ENCODE measurements around the gene MYOM1. TPM values are rescaled to one million over a fixed set of nuclear protein-coding genes. Genes with fewer than 3 reads are reported as not detected.

MYOM1 gene
- total RNA-seq, 1 experiment from 2014 or later: 0.92 TPM

- Histone ChIP-seq H3K27ac (ENCODE audit: low read length) (no peak overlapping the region), H3K27me3 (ENCODE audit: control insufficient read depth, insufficient read depth, low read length) (no peaks in the 10 kb centered on the region), H3K4me1 (ENCODE audit: control insufficient read depth, insufficient read depth, low read length) (no peaks in the 10 kb centered on the region), H3K9me3 (ENCODE audit: control insufficient read depth, insufficient read depth, low read depth, low read length) (no peaks in the 10 kb centered on the region), H3K4me3 (ENCODE audit: low read depth in 2 of 2, low read length in 2 of 2) (no peak overlapping the region), H3K36me3 (ENCODE audit: control insufficient read depth, insufficient read depth, low read length) (no peaks in the 10 kb centered on the region)
- intact Hi-C loops (cut with micrococcal nuclease; ENCODE audit: unreplicated experiment) (no loop called here), in situ Hi-C loops (cut with HindIII; ENCODE audit: low pct_unique_long_range_greater_than_20kb, low sequenced_read_pairs) (no loop called here)
- ATAC-seq (no peak), DNase-seq (ENCODE audit: low read depth, low spot score) (no peak)
- BruUV-seq (replicated peaks): no TSS peak
- CTCF ChIA-PET: no interaction called here
- POLR2A ChIA-PET: no interaction called here
- TF ChIP-seq SIN3A (IDR thresholded peaks at IDR 0.05; ENCODE audit: borderline replicate concordance, insufficient read depth, low read depth, low read length) (no peak), CTCF (IDR thresholded peaks at IDR 0.05) (no peak), TCF7L2 (IDR thresholded peaks at IDR 0.05; ENCODE audit: low read depth, low read length) (no peak), POLR2AphosphoS5 (IDR thresholded peaks at IDR 0.05; ENCODE audit: low read depth, low read length) (no peak)
- TF ChIP-seq, protein P1, sequence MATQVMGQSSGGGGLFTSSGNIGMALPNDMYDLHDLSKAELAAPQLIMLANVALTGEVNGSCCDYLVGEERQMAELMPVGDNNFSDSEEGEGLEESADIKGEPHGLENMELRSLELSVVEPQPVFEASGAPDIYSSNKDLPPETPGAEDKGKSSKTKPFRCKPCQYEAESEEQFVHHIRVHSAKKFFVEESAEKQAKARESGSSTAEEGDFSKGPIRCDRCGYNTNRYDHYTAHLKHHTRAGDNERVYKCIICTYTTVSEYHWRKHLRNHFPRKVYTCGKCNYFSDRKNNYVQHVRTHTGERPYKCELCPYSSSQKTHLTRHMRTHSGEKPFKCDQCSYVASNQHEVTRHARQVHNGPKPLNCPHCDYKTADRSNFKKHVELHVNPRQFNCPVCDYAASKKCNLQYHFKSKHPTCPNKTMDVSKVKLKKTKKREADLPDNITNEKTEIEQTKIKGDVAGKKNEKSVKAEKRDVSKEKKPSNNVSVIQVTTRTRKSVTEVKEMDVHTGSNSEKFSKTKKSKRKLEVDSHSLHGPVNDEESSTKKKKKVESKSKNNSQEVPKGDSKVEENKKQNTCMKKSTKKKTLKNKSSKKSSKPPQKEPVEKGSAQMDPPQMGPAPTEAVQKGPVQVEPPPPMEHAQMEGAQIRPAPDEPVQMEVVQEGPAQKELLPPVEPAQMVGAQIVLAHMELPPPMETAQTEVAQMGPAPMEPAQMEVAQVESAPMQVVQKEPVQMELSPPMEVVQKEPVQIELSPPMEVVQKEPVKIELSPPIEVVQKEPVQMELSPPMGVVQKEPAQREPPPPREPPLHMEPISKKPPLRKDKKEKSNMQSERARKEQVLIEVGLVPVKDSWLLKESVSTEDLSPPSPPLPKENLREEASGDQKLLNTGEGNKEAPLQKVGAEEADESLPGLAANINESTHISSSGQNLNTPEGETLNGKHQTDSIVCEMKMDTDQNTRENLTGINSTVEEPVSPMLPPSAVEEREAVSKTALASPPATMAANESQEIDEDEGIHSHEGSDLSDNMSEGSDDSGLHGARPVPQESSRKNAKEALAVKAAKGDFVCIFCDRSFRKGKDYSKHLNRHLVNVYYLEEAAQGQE (IDR thresholded peaks at IDR 0.05; ENCODE audit: insufficient read depth in 1 of 2, low read depth in 2 of 2, low read length in 1 of 2): no peak
These were observed 13.8 kb upstream of the MYOM1 start for GRCh38 chr18:3233433-3234168.

DNA sequence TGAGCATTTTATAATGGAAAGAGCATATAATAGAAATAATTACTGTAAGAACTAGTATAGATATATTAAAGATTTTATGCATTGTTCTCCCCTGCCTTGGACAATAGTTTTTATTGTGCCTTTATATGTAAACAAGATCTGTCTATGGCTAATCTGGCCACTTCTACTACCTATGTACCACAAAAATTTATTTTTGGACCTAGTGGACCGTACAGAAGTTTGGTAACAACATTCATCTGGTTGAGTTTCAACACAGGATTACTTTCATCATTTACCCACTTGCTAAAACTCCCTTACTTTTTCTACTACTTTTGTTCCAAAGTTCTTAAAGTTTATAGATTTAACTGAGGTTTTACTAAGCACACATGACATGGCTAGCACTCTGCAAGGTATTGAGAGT lies 13.2 kb upstream of the MYOM1 start:
- CTCF ChIA-PET: no interaction called here
- in situ Hi-C loops (cut with HindIII; ENCODE audit: low pct_unique_long_range_greater_than_20kb, low sequenced_read_pairs) (no loop called here), intact Hi-C loops (cut with micrococcal nuclease; ENCODE audit: unreplicated experiment) (no loop called here)
- Histone ChIP-seq H3K4me3 (ENCODE audit: low read depth in 2 of 2, low read length in 2 of 2) (no peak overlapping the region), H3K27me3 (ENCODE audit: control insufficient read depth, insufficient read depth, low read length) (no peaks in the 10 kb centered on the region), H3K36me3 (ENCODE audit: control insufficient read depth, insufficient read depth, low read length) (no peaks in the 10 kb centered on the region), H3K4me1 (ENCODE audit: control insufficient read depth, insufficient read depth, low read length) (no peaks in the 10 kb centered on the region), H3K9me3 (ENCODE audit: control insufficient read depth, insufficient read depth, low read depth, low read length) (no peaks in the 10 kb centered on the region), H3K27ac (ENCODE audit: low read length) (no peak overlapping the region)
- DNase-seq (ENCODE audit: low read depth, low spot score): no peak
- TF ChIP-seq SIN3A (IDR thresholded peaks at IDR 0.05; ENCODE audit: borderline replicate concordance, insufficient read depth, low read depth, low read length): no peak
- TF ChIP-seq TCF7L2 (IDR thresholded peaks at IDR 0.05; ENCODE audit: low read depth, low read length): no peak
- TF ChIP-seq CTCF (IDR thresholded peaks at IDR 0.05): no peak
- no peak for TF ChIP-seq POLR2AphosphoS5 (IDR thresholded peaks at IDR 0.05; ENCODE audit: low read depth, low read length)
- POLR2A ChIA-PET: no interaction called here
- no TSS peak for BruUV-seq (replicated peaks)
- ATAC-seq: no peak
